ENCODE results near the gene PSMD9. TPM values are rescaled to one million over a fixed set of nuclear protein-coding genes. Genes with fewer than 3 reads are reported as not detected.

PSMD9 gene
- total and polyA plus RNA-seq, 10 of the 15 experiments (the other 5 are each of a cell fraction or from before 2014, with no cell fraction given): 14.6 to 152 (median 58.1) TPM

DNA sequence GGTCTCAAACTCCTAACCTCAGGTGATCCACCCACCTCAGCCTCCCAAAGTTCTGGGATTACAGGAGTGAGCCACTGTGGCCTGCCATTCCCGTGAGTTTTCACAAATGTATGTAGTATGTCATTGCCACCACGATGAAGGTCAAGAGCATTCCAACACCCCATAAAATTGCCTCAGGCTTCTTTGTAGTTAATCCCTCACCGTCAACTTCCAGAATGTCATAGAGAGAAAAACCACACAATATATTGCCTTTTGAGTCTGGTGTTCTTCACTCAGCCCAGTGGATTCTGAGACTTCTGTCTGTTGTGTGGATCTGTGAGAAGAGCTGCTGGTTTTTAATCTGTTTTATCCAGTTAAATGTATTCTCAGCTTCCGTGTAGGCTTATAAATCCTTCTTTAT lies 17.2 kb downstream of the PSMD9 start (continued):
- TF ChIP-seq CEBPZ (IDR thresholded peaks at IDR 0.05; ENCODE audit: low read depth, low read length) (no peak), POLR2A (IDR thresholded peaks at IDR 0.05; ENCODE audit: low read depth, low read length) (no peak), ZNF384 (IDR thresholded peaks at IDR 0.05; ENCODE audit: borderline replicate concordance, low read depth, low read length) (no peak), HDGF (IDR thresholded peaks at IDR 0.05) (no peak), JUND (IDR thresholded peaks at IDR 0.05; ENCODE audit: low read depth, low read length) (no peak), ASH2L (IDR thresholded peaks at IDR 0.05; ENCODE audit: borderline replicate concordance, low read depth) (no peak)

DNA sequence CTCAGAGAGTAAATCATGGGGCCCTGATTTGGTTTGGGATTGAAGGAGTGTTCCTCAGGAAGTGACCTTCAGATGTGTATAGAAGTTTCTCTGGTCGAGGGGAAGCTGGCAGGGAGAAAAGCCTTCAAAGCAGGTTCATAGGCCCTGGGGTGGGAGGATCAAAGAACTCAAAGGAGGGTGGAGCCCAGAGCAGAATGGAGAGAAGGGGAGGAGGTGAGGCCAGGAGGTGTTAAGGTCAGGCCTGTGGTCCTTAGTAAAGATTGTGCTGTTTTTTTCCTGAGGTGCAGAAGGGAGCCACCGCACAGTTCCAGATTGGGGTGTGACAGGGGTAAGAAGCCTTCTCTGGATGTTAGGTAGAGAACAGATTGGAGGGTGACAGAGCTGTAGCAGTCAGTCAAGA lies 20.1 kb downstream of the PSMD9 start:
- Histone ChIP-seq H3K4me1 (ENCODE audit: control insufficient read depth, insufficient read depth, low read length) (no peaks in the 10 kb centered on the region; the same call in none of the 2 replicates), H3K27me3 (replicated peaks in 1 of 2; ENCODE audit: control insufficient read depth in 2 of 2, insufficient read depth in 2 of 2, low read length in 1 of 2) (no peaks in the 10 kb centered on the region), H3K27ac (ENCODE audit: control insufficient read depth, insufficient read depth) (no peak overlapping the region), H3K9ac (ENCODE audit: control insufficient read depth, insufficient read depth, low read length) (no peak overlapping the region), H3K79me2 (ENCODE audit: control insufficient read depth, insufficient read depth, low read length) (no peaks in the 10 kb centered on the region), H3K9me3 (replicated peaks; ENCODE audit: control insufficient read depth, insufficient read depth, low read length) (no peaks in the 10 kb centered on the region; the same call in 2 of the 3 replicates), H2AFZ (ENCODE audit: control insufficient read depth, low read depth, low read length) (no peak overlapping the region), H3K4me3 (no peak overlapping the region), H3K4me2 (ENCODE audit: control insufficient read depth, insufficient read depth) (no peak overlapping the region), H4K20me1 (ENCODE audit: control insufficient read depth, insufficient read depth) (no peaks in the 10 kb centered on the region; the same call in 1 of the 2 replicates), H3K36me3 (ENCODE audit: control insufficient read depth in 2 of 2, insufficient read depth in 2 of 2, low read length in 1 of 2) (peaks cover 0 to 19% of the 10 kb centered on the region in 2 experiments; a peak in 3 of 4 replicates)
- FAIRE-seq (no peak), DNase-seq (ENCODE audit: low read depth, low spot score) (no peak), ATAC-seq (no peak)
- intact Hi-C loops (cut with micrococcal nuclease; ENCODE audit: unreplicated experiment): no loop called here
- in situ Hi-C loops (cut with MboI): no loop called here
- CTCF ChIA-PET: no interaction called here
- BruUV-seq (replicated peaks): TSS peak; percentile 44
- 83% methylated on average over 2 of the region's 2 CpGs for WGBS (ENCODE audit: insufficient coverage, insufficient replicate concordance, low lambda C conversion rate, missing lambda C conversion rate)
- TF ChIP-seq KLF5 (IDR thresholded peaks at IDR 0.05; ENCODE audit: partially characterized antibody) (no peak), SMARCA5 (IDR thresholded peaks at IDR 0.05) (no peak), HDGF (IDR thresholded peaks at IDR 0.05) (no peak), MXI1 (IDR thresholded peaks at IDR 0.05; ENCODE audit: low read depth, low read length) (no peak)
- SMC1A ChIA-PET (ENCODE audit: uncharacterized antibody, unreplicated experiment): no interaction called here
- RAD21 ChIA-PET (ENCODE audit: unreplicated experiment): no interaction called here
- POLR2A ChIA-PET: no interaction called here

Data from GM12878 (cell line).